Retinal pigment epithelial cell (primary cell): ENCODE data around the gene TTYH2.
A peak's percentile ranks its signal among the peaks of the same experiment; 100 is the strongest.

Experiments used
- DNase-seq: peaks from one replicate; pipeline ENCODE4 v3.0.0-alpha.2; 2010; ENCODE audit warnings: low read depth
- H3K4me3 ChIP-seq: 2 replicates; pipeline ENCODE4 v1.5.1; 2011; ENCODE audit warnings: mild to moderate bottlenecking, low read length, control low read depth, moderate library complexity
- CTCF ChIP-seq: conservative IDR thresholded peaks from 2 replicates; pipeline ENCODE4 v1.5.1; 2011; ENCODE audit warnings: low read depth, low read length, control low read depth, inconsistent platforms

Gene TTYH2

DNA sequence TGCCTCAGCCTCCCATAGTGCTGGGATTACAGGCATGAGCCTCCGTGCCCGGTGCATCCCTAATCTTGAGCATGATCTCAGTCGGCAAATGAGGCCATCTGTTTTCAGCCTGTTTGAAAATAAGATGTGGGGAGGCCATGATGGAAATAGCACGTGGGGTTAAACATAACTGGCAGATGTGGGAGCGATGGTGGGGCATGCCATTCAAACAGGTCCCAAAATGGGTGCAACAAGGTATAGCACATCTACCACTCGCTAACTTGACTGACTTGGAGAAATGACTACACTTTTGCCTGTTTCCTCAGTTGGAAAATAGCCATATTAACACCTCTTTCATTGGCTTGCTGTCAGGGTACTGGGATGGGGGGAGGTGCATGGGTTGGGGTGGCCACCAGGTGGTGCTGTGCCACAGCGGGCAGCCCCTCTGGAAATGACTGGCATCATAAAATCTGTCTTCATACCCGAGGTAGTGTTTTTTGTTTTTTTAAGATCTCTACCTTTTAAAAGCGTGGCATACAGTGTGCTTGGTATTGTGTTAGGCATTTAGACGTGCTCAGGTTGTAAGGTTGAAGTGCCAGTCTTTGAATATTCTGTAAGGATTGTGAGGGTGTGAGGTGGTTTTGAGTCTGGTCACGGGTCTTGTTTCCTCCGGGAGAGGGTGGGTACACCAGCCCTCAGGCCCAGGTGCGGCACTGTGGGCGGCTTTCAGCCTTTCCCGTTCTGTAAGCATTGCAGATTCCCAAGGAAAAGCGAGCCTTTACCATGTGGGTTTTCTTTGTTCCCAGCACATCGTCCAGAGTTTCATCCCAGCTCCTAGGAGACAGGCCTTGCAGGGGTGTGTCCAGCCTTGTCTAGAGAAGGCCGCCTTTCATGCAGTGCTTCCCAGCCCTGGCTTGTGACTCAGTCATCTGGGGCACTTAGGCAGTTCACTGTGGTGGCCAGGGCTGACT lies 2.9 kb upstream of the TTYH2 start:
- H3K4me3 ChIP-seq = no peak overlapping the region
- DNase-seq = no peak
- peak; percentile 100 for TF ChIP-seq CTCF

DNA sequence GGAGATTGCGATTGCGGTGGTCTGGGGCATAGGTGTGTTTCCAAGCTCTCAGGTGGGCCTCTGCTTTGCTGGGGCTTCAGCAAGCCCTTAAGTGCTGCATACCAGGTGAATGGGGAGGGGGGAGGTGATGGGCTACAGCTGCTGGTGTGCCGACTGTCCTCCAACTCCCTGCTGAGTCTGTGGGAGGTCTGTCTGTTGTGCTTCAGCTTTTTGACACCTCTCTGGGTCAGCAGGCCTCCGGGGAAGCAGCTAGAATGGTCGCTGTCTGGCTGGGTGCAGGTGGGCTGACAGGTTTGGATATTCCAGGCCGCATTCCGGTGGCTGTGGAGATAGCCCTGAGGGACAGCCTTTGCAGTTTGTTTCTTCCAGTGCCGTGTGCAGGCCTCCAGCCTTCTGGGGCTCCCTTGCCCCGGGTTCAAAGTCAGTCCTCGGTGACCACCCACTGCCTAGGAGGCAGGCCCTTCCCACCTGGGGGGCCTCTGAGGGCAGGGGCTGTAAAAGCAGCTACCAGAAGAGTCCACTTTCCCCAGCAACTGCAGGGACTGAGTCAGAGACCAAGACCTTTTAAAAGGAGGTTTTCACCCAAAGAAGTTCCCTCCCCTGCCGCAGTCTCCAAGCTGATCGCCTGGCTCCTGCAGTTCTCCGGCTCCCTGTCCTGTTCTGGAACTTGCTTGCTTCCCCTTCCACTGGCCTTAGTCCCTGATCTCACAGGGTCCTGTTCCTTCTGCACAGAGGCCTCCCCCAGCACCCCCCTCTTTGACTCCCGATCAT lies 2.0 kb upstream of the TTYH2 start:
- H3K4me3 ChIP-seq = no peak overlapping the region
- DNase-seq = no peak
- TF ChIP-seq CTCF = no peak

DNA sequence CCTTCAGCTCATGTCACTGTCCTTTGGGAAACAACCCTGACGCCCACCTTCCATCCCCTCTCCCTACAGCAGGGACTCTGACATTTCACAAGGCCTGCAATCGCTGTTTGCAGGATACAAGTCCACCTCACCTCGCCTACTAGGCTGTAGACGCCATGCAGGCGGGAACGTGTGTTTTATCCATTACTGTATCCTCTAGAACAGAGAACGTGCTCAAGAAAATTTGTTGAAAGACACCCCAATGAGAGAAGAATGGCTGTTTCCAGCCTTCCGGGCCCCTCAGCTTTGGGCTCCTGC lies 1.5 kb upstream of the TTYH2 start:
- DNase-seq = no peak
- H3K4me3 ChIP-seq = peak overlapping the region; percentile 52
- TF ChIP-seq CTCF = no peak

- peak overlapping the region; percentile 52 for H3K4me3 ChIP-seq
- no peak for DNase-seq
- TF ChIP-seq CTCF = no peak
Measured at GRCh38 chr17:74212209-74212912, 1.0 kb upstream of the TTYH2 start.

GRCh38 chr17:74213861-74214391 lies 555 bp downstream of the TTYH2 start:
- H3K4me3 ChIP-seq = peak overlapping the region; percentile 52
- TF ChIP-seq CTCF = no peak
- DNase-seq = no peak

GRCh38 chr17:74214484-74215341 lies 1.3 kb downstream of the TTYH2 start:
- DNase-seq = no peak
- no peak for TF ChIP-seq CTCF
- H3K4me3 ChIP-seq = no peak overlapping the region
